ENCODE measurements around the gene ZBTB20.

Gene ZBTB20

DNA sequence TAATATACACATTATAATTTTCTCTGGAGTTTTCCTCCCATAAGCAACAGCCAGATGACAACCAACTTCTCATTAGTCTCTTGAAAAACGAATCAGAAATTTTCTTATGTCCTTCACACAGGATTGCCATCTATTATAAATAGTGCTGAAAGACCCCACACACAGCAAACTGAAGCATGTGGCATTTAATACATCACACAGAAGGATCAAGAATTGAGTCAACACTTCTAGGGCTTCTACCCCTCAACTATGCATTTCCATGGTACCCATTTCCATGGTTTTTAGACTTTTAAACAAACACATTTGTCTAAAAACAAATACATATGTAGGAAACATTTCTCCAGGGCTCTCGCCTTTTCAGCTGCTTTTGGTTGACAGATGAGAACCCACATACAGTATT lies 282.1 kb downstream of the ZBTB20 start:
- DNase-seq: no peak

DNA sequence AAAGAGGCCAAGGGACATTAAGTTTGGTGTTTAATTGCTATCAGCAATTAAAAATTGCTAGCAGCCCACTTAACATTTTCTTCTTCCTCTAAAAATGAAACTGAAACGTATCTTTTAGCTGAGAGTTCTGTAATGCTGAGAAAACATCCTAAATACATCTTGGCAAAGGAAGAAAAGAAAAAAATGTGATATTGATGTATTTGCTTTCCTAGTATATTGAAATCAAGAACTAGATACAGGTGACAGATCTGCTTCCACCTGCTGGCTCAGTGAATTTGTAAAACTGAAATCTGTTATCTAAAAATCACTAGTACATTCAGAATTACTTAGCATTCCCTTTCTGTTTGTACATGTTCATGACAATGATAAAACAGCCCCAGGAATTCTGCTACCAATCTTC lies 283.2 kb downstream of the ZBTB20 start:
- DNase-seq: no peak

DNA sequence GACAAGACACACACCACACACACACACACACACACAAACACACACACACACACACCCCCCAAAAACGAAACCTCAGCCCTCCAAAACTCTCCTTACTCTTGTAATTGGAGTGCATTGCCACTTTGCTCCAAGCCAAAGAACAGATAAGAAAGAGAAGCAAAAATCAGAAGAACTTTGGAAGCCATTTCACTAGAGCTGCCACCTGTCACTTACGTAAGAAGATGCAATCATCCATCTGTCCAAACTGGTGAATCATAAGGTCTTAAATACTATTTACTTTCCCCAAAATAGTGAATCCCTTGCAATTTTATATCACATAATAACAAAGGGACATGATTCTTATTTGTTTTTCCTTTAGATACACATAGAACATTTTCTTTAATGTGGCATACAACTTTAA lies 285.4 kb downstream of the ZBTB20 start:
- no peak for DNase-seq

DNA sequence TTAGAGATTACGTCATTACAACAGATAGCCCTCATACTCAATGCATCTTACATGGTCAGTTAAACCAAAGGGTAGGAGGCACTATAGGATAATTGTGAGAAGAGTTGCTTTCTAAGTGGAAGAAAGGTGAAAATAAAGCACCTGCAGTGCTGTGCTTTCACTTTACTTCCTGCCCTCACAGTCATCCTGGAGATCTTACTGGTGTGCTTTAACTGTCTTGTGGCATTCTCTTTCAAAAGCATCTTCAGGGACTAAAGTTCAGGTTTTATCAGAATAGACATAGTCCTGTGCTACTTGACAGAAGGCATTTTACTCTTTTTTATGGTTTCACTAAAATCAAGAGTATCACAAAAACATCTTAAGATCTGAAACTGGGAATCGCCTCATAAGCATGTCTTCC lies 286.6 kb downstream of the ZBTB20 start:
- DNase-seq: no peak

DNA sequence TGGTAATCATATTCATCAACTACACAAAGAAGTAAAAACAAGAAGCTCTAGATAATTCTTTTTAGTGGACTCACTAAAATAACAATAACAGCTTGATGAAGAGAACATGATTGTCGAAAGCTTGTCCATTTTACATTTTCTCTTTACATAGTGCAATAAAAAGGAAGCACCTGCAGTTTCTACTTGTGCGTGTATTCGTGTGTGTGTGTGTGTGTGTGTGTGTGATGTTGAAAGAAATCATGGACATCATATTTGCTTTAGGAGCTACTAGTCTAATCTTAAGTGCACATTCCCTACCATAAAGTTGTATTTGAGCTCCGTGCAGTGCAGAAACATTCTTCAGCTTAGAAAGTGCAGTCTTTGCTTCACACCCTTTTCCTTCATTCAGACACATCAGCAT lies 288.8 kb downstream of the ZBTB20 start:
- DNase-seq: no peak

DNA sequence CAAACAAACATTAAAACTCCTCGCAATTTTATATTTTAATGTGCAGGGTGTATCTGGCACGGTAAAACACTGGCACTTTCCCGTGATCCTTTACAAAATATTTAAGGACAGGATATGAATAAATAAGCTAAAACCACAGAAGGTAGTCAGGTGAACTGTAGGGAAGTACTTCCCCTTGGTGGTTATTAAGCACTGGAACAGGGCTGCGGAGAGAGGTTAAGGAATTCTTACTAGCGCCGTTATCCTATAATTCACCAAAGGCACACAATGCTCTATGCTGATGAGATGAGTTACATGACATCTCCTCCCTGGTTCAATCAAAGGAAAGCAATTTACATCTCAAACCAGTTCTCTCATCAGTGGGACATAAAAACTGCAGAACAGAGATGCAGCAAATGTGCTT lies 289.8 kb downstream of the ZBTB20 start:
- DNase-seq: no peak

DNA sequence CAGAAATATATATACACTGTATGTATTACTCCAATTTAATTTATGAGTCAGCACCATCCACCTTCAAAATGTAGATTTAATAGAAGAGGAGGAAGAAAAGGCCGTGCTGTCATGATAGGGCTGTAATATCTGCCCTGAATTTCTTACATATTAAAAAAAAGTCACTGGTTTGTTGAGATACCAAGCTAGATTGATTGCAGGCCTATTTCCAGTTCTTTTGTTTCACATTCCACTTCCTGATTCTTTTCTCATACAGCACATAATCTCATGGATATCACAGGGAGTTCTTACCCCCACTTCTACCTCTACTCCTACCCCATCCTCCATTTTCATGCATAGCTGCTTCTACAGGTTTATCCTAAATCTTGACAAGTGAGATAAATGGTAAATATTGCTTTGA lies 290.3 kb downstream of the ZBTB20 start:
- no peak for DNase-seq

DNA sequence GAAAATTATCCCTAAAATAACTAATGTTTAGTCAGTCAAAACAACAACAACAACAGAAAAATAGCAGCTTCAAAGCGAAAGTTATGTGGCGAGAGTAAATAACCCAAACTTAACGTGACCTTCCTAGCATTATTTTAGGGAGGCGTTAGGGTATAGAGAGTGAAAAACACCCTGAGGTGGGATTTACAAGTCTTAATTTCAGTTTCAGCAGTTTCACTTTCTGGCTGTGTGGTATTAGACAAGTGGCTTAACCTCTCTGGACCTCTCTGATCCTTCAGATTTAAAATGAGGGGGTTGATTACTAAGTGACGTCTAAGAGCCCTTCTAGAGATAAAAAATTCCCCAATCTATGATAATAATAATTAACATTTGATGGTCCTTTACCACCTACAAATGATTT lies 291.2 kb downstream of the ZBTB20 start:
- no peak for DNase-seq

DNA sequence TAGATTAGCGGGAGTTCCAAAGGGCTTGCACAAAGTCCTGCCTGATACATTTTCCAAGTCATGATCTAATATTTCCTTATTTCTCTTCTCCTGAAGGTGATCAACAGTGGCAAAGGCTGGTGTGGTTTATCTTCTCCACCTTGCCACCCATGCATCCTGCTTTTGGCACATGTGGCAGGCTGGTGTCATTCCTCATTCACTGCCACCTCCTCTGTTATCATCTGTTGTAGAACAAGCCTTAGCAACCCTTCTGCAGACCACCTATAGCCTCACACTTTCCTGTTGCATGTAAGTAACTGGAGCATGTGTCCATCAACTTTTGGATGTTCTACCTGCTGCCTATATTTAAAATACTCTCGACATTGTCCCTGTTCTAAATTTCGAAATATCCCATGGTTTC lies 294.1 kb downstream of the ZBTB20 start:
- DNase-seq: no peak

DNA sequence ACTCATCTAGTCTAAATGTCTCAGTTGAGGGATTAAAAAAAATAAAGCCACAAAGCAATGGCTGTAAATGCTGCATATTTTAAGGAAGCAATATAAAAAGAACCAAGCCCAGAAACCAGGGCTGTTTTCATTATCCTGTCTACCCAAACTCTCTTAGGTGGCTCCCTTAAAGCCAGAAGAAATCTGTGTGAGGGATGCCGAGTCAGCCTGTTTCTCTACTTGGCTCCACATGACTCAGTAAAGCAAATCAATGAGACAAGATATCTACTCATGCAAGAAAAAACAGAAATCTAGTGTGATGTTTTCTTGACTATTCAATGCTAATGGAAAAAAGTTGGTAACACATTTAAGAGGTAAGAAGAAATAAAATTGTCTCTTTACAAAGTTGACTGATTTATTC lies 296.2 kb downstream of the ZBTB20 start:
- DNase-seq: no peak

DNA sequence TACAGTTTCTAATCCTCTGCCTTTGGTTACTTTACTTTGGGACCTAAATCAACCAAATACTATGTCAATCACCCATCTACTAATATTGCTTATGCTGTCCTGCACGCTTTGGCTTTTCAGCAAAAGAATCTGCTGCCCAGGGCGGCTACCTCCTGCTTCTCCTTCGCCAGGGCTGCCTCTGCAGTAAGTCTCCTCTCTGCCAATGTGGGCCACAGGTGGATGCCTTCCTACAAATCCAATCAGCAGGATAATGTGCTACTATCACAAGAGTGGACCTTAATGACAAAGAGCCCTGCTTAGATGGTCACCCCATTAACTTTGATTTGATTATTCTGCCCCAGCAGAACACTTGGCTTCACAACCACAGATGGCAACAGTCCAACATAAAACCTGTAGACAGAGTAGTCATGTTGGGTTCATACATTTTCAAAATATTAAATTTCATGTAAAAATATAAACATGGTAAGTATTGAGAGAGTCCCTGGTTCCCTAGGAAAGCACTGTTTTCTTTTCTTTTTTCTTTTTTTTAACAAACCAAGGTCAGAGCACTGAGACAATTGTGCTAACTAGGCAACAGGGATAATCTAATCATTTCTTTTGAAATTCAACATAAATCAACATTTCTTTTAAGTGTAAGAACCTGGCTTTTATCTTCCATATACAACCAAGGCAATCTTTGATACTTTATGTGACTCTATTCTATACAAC lies 298.3 kb downstream of the ZBTB20 start:
- no peak for DNase-seq

DNA sequence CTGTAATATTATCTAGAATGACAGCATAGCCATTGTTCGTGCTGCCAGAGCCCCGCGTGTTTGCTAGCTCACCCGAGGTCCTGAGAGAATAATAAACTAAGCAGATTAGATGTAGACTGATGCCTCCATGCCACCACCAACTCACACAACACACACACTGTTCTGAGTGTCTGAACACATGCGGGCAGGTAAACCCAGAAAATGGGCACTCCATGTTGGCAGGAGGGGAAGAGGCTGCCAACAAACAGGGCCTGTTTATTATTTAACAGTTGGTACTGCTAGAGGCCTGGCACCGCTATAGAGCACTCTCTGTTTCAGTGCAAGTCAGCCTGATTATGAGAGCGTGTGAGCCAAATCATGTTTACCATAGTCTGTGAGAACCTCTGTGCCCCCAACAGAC lies 299.0 kb downstream of the ZBTB20 start:
- DNase-seq: no peak

DNA sequence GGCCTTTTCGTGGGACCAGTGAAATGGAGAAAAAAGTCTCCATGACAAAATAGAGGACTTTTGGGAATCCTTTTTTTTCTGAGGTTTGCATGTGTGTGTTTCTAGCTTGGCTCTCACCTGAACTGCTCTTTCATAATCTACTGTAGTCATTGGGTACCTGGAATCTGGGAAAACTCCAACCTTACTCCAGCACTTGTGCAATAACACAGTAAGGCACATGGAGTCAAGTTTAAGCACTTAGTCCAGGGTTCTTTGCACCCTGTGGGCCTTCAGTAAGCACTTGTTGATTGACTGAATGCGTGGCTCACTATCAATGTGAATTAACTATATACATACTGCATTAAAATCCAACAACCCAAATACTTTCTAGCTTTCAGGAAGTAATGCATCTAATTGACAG lies 299.5 kb downstream of the ZBTB20 start:
- DNase-seq: no peak

DNA sequence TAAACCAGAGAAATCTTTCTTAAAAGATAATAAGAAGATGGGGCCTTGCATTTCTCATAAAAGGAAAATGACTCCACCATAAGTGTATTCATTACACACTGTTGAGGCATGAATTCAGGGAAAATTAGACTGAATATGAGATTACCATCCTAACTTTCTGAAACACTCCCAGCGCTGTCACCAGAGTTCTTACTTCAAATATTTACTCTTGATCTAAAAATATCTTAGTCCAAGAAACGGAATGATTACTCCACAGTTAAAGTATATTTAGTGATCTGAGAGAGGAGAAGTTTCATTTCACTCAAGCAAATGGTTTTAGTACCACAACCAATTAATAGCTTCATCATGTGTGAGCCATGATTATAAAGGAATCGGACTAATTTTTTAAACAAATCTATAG lies 300.3 kb downstream of the ZBTB20 start:
- DNase-seq: no peak

DNA sequence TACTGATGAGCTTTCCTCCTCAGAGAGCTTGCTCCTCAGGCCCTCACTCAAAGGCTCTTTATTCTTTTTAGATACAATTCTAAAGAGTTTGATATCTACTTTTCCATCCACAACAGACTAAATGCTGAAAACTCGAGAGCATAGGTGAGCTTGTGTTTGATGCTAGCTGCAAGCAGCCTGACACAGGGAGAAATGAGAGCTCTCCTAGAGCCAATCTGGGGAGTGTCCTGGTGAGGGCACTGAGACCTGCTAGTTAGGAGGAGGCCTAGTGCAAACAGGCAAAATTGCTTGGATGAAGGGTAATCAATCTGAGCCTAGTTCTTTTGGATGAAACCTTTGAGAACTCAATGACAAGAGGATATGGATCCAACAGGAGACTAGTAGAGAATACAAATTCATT lies 300.8 kb downstream of the ZBTB20 start:
- no peak for DNase-seq

DNA sequence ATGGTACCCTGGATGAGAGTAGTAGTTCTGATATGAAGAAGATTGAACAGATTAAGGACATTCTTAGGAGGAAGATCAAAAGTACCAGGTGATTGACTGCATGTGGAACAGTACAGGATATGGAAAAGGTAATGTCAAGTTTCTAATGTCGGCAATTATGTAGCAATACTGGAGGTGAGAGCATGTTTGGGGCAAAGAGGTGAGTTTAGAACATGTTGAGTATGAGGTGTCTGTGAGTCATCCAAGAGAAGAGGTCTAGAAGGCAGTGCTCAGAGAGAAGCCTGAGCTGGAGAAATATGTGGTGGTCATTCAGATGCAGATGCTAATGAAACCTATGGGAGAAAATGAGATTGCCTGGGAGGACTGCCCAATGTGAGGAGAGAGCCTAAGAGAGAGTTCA lies 305.6 kb downstream of the ZBTB20 start:
- DNase-seq: no peak

DNA sequence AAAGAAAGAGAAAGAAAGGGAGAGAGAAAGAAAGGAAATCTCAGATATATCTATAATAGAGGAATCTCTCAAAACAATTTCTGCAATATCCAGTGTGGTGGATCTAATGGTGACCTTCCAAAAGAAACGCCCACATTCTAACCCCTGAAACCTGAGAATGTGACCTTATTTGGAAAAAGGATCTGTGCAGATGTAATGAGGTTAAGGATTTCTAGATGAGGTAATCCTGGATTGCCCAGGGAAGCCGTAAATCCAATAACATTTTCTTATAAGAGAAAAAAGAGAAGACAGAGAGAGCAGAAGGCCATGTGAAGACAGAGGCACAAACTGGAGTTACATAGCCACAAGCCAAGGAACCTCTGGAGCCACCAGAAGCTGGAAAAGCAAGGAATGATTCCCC lies 307.6 kb downstream of the ZBTB20 start:
- no peak for DNase-seq

DNA sequence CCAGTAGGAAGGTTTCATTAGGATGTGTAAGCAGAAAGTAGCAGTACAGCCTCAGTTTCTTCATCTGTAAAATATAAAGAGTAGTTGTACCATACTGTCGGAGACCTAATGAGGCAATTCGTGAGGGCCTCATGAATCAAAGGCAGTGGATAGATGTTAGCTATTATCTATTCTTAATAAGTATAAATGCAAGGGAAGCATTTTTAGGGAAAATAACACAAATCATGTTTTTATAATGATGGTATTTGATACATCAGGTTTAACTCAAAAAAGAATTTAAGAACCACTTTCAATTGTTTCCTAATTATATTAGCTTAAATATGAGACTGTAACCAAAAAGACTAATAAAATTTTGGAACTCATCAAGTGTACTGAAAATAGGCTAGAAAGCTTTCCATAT lies 309.1 kb downstream of the ZBTB20 start:
- DNase-seq: no peak

DNA sequence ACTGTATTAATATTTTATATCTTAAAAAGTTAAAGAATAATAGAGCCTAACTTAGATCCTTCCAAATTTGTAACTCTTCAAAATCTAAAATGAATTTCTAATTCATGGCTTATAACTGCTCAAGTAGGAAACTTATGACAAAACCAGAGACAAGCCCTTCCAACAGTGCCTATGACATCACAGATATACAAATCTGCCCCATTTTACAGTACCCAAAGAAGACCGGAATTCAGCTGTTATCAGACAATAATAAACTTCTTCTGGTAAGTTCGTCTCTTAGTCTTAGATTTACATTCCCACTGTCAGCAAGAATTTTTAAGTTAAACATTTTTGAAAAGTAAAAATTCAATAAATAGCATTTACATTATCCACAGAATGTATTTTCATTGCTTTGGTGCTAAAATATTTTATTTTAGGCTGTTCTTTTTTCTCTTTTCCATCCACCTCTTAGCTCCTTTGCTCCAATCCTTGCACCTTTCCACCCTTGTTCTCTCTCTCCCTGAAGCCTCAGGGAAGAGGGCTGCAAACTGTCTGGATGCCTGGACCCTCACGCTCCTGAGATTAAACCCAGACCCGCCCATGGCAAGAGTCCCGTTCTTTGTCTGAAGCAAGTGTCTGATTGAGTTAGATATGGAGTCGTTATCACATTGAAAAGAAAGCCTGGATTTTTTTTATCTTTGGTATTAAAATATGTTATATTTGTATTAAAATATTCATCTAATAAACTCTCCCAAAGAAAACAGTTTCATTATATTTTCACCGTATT lies 312.7 kb downstream of the ZBTB20 start:
- DNase-seq: no peak

DNA sequence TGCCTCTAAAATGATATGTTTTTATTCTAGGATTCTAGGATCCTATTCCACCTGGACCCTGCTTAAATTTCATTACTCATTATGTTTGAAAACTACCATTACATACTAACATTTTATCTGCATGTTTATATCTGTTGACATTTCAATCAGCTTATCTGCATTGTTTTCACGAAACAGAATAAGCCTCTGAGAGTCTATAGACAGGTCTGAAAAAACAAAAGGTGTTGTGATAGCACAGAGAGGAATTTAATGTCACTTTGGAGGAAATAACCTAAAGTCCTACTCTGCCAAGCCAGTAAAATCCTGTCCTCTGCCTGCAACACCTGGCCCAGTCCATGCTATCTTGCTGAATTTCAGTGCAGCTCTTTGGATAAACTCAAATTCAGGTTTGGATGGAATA lies 315.2 kb downstream of the ZBTB20 start:
- DNase-seq: no peak

DNA sequence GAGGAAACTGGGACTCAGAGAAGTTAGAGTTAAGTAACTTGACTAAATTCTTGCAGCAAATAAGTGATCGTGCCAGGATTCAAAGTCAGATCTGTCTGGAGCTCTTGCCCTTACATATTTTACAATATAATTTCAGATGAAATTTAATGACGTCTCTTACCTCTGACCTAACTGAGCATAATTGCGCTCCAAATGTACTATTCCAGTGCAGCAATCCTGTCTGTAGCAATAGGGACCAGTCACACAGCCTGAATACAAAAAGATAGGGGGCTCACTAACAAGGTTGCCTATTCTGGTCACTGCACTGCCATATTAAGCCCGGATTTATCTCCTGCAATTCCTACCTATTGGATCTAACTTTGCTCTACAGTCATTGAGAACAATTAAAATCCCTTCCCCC lies 316.4 kb downstream of the ZBTB20 start:
- DNase-seq: no peak

DNA sequence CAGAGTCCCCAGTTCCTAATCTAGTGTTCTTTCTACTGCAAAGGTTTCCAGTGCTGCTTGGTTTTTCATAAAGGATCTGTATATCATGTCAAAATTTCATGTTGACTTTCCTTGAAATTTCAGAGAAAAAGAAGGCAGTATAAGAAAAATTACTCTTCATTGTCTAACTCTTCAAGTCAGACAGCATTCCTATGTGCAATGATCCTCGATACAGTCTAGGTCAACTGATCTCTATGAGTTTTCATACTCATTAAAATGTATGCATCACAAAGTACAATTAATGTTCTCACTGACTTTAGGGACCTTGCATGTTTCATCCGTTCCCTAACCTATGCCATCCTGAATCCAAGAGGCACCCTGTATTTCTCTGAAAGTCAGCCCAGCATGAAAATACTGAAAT lies 317.3 kb downstream of the ZBTB20 start:
- DNase-seq: no peak

DNA sequence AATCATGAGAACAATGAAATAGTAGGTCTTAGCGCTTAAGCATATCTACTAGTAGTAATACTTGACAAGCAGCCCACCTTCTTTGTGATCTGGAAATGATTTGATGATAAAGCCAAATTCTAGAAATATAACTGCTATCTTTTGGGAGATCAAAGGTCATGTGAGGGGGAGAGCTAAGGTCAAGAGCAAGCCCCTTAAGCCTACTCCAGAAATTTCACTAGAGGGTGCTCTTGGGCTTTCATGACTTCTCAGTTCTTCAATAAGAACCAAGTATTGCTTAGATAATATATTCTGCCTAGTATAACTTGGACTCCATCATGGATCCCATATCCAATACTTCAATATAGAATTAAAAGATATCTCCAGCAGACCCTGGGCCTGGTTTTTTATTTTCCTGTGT lies 319.6 kb downstream of the ZBTB20 start:
- DNase-seq: no peak

DNA sequence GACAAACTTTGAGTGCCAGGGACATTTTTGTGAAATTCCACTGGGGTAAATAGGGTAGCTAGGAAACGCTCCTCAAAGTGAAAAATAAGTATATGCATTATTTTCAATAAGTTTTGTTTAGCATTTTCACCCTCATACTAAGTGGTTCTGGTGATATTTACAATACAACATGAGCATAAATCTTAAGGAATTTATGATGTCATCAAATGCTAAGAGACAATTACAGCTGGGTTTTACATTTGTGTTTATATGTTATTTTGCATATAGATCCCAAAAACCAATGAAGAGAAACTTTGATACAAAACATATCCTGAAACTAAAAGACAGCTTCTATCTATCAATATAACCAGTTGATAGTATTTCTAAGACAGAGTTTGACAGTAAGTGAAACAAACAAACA lies 323.1 kb downstream of the ZBTB20 start:
- no peak for DNase-seq

DNA sequence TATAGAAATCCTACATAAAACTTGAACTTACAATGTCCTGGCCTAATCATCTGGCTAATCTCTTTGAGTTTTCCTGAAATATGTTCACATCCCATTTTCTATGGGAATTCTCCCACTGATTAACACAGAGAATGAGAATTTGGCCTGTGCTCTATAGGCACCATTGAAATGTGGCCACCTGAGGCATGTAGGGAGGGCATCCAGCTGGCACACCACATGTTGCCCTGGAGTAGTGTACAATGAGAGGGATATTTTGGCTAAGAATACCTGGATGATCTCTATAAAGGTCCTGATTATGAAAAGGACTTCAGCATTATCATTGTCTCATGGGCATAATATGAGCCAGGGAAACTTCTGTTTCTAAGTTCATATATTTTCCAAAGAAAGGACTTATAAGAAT lies 324.0 kb downstream of the ZBTB20 start:
- DNase-seq: no peak

All from activated CD4-positive, alpha-beta T cell treated with anti-CD3 and anti-CD28 coated beads, Interleukin-2, amount 50 U/mL, for 4 hours (primary cell).